ENCODE results near the gene MYCBPAP. TPM values are rescaled to one million over a fixed set of nuclear protein-coding genes. Genes with fewer than 3 reads are reported as not detected.

MYCBPAP gene
- total RNA-seq, 1 experiment from 2014 or later: not detected

- Histone ChIP-seq H3K4me1 (ENCODE audit: control insufficient read depth in 1 of 2, insufficient read depth in 2 of 2, low read length in 2 of 2) (peaks cover 0 to 17% of the 10 kb centered on the region in 2 experiments; a peak in 2 of 4 replicates), H3K79me2 (ENCODE audit: insufficient read depth, low read length) (no peaks in the 10 kb centered on the region), H3K9me3 (ENCODE audit: control insufficient read depth in 1 of 2, insufficient read depth in 1 of 2, low read depth in 1 of 2, low read length in 2 of 2) (no peaks in the 10 kb centered on the region), H3K27me3 (ENCODE audit: insufficient read depth, low read length) (no peaks in the 10 kb centered on the region), H4K20me1 (ENCODE audit: insufficient read depth) (no peaks in the 10 kb centered on the region), H3K4me3 (replicated peaks in 1 of 2; ENCODE audit: low read depth in 1 of 2, low read length in 2 of 2) (no peak overlapping the region), H3K4me2 (ENCODE audit: low read length) (no peak overlapping the region), H2AFZ (ENCODE audit: low read depth, low read length, poor library complexity, severe bottlenecking) (no peak overlapping the region), H3K9me2 (ENCODE audit: insufficient read depth) (no peaks in the 10 kb centered on the region), H3K36me3 (ENCODE audit: control insufficient read depth in 1 of 2, insufficient read depth in 2 of 2, low read length in 2 of 2) (no peaks in the 10 kb centered on the region), H3K27ac (ENCODE audit: low read depth, low read length) (no peak overlapping the region), H3K9ac (ENCODE audit: low read length) (no peak overlapping the region)
- intact Hi-C loops (cut with micrococcal nuclease): no loop called here
- no TSS peak for BruUV-seq (replicated peaks)
- CTCF ChIA-PET: interaction anchor here (0.6 to 1.8 kb wide), 2 partner anchors 14 to 36 kb away, joined by 3 to 12 read pairs; no protein-coding TSS in a partner anchor
- POLR2A ChIA-PET: interaction anchor here (0.9 kb wide), 1 partner anchor 15 kb away, joined by 3 read pairs; no protein-coding TSS in a partner anchor
- TF ChIP-seq ZFX (IDR thresholded peaks at IDR 0.05): no peak
- no peak for TF ChIP-seq SIN3A (IDR thresholded peaks at IDR 0.05; ENCODE audit: low read depth)
- TF ChIP-seq ELF1 (IDR thresholded peaks at IDR 0.05; ENCODE audit: borderline replicate concordance, low read depth): no peak
- TF ChIP-seq POLR2AphosphoS5 (IDR thresholded peaks at IDR 0.05; ENCODE audit: low read depth, low read length): no peak
- TF ChIP-seq ATF3 (IDR thresholded peaks at IDR 0.05): no peak
- TF ChIP-seq SP1 (IDR thresholded peaks at IDR 0.05; ENCODE audit: low read depth): no peak
- TF ChIP-seq EZH2 (IDR thresholded peaks at IDR 0.05): no peak
- no peak for TF ChIP-seq EZH2phosphoT487 (IDR thresholded peaks at IDR 0.05; ENCODE audit: borderline replicate concordance)
- TF ChIP-seq JUND (IDR thresholded peaks at IDR 0.05): no peak
- RAD21 ChIA-PET (ENCODE audit: low non-redundant PET in 1 of 2, low total read pairs in 2 of 2, uncharacterized antibody in 2 of 2, unreplicated experiment in 2 of 2): no interaction called here
- ATAC-seq (no peak), DNase-seq (ENCODE audit: low read depth, low spot score) (no peak)
These were observed 6.9 kb downstream of the MYCBPAP start for GRCh38 chr17:50514936-50515702.

- Histone ChIP-seq H3K9me2 (ENCODE audit: insufficient read depth) (no peaks in the 10 kb centered on the region), H3K9me3 (ENCODE audit: control insufficient read depth in 1 of 2, insufficient read depth in 1 of 2, low read depth in 1 of 2, low read length in 2 of 2) (no peaks in the 10 kb centered on the region), H3K27ac (ENCODE audit: low read depth, low read length) (no peak overlapping the region), H3K79me2 (ENCODE audit: insufficient read depth, low read length) (no peaks in the 10 kb centered on the region), H2AFZ (ENCODE audit: low read depth, low read length, poor library complexity, severe bottlenecking) (no peak overlapping the region), H3K4me1 (ENCODE audit: control insufficient read depth in 1 of 2, insufficient read depth in 2 of 2, low read length in 2 of 2) (peaks cover 0 to 6% of the 10 kb centered on the region in 2 experiments; a peak in 1 of 4 replicates), H3K4me2 (ENCODE audit: low read length) (no peak overlapping the region), H3K36me3 (ENCODE audit: control insufficient read depth in 1 of 2, insufficient read depth in 2 of 2, low read length in 2 of 2) (no peaks in the 10 kb centered on the region), H3K4me3 (replicated peaks in 1 of 2; ENCODE audit: low read depth in 1 of 2, low read length in 2 of 2) (no peak overlapping the region), H3K27me3 (ENCODE audit: insufficient read depth, low read length) (no peaks in the 10 kb centered on the region), H4K20me1 (ENCODE audit: insufficient read depth) (no peaks in the 10 kb centered on the region), H3K9ac (ENCODE audit: low read length) (no peak overlapping the region)
- CTCF ChIA-PET: interaction anchor here (0.8 kb wide), 1 partner anchor 15 kb away, joined by 3 read pairs; no protein-coding TSS in a partner anchor
- POLR2A ChIA-PET: no interaction called here
- BruUV-seq (replicated peaks): no TSS peak
- RAD21 ChIA-PET (ENCODE audit: low non-redundant PET in 1 of 2, low total read pairs in 2 of 2, uncharacterized antibody in 2 of 2, unreplicated experiment in 2 of 2): no interaction called here
- no peak for DNase-seq (ENCODE audit: low read depth, low spot score)
- no peak for TF ChIP-seq CBX3 (IDR thresholded peaks at IDR 0.05; ENCODE audit: low read depth)
- no peak for TF ChIP-seq SIN3A (IDR thresholded peaks at IDR 0.05; ENCODE audit: low read depth)
- no peak for TF ChIP-seq RAD21 (IDR thresholded peaks at IDR 0.05; ENCODE audit: low read depth)
- no peak for TF ChIP-seq MAX (IDR thresholded peaks at IDR 0.05)
- no peak for TF ChIP-seq FOSL1 (IDR thresholded peaks at IDR 0.05; ENCODE audit: low read depth)
- no peak for TF ChIP-seq CTCF (IDR thresholded peaks at IDR 0.05 in 2 of 3, conservative IDR thresholded peaks at IDR 0.05 in 1 of 3; ENCODE audit: borderline replicate concordance in 1 of 3, insufficient read depth in 1 of 3, low read depth in 2 of 3, low read length in 2 of 3)
- TF ChIP-seq ZNF274 (IDR thresholded peaks at IDR 0.05; ENCODE audit: low read depth, low read length): no peak
- ATAC-seq: no peak
- intact Hi-C loops (cut with micrococcal nuclease): no loop called here
These were observed 8.8 kb downstream of the MYCBPAP start for GRCh38 chr17:50517011-50517410.
